ENCODE measurements around the gene PDIA2. TPM values are rescaled to one million over a fixed set of nuclear protein-coding genes. Genes with fewer than 3 reads are reported as not detected.
"Not testable (repeated sequence)": the region's sequence is repeated elsewhere in the genome, so short reads cannot be mapped to it uniquely, and the experiment has no call there.

Gene PDIA2
- total and polyA plus RNA-seq, 11 donors: 0.17 to 9.3 (median 3.1) TPM

DNA sequence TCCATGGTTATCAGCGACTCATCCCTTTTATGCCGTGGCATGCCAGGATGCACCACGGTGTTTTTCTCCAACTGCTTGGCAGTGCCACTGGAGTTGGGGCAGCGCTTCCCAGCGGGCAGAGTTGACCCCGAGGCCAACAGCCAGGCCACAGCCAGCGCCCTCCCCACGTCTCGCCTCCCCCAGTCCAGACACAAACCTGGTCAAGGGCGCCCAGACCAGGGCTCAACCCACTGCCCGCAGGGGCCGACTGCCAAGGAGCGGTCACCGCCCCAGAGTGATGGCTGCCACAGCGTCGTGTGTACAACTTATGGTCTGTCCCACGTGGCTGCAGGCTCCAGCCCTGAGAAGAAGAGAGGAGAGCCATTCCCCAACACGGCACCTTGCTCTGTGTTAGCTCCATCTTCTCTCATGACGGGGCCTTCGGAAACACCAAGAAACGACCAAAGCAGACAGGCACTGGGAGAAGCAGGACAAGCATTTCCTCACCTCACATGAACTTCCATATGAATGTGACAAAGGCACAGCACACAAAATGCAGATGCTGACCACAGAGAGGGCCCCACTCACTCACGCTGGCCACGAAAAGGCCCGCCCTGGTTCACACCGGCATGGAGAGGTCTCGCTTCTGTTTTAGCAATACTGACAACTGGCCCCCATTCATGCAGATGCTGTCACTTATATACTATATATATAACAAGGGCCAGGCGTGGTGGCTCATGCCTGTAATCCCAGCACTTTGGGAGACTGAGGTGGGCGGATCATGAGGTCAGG lies 42.6 kb downstream of the PDIA2 start:
- intact Hi-C loops (cut with DNase I): no loop called here
- H3K4me3 ChIP-seq: peak overlapping the region in 8 of 12 donors; percentile 4 to 51 (median 32)
- no peaks in the 10 kb centered on the region for H3K27me3 ChIP-seq
- H3K36me3 ChIP-seq: no peaks in the 10 kb centered on the region
- H3K27ac ChIP-seq: peak overlapping the region in 3 of 12 donors; percentile 2 to 42 (median 27)
- ATAC-seq (no peak), DNase-seq (no peak)
- TF ChIP-seq, protein P1, sequence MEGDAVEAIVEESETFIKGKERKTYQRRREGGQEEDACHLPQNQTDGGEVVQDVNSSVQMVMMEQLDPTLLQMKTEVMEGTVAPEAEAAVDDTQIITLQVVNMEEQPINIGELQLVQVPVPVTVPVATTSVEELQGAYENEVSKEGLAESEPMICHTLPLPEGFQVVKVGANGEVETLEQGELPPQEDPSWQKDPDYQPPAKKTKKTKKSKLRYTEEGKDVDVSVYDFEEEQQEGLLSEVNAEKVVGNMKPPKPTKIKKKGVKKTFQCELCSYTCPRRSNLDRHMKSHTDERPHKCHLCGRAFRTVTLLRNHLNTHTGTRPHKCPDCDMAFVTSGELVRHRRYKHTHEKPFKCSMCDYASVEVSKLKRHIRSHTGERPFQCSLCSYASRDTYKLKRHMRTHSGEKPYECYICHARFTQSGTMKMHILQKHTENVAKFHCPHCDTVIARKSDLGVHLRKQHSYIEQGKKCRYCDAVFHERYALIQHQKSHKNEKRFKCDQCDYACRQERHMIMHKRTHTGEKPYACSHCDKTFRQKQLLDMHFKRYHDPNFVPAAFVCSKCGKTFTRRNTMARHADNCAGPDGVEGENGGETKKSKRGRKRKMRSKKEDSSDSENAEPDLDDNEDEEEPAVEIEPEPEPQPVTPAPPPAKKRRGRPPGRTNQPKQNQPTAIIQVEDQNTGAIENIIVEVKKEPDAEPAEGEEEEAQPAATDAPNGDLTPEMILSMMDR (IDR thresholded peaks at IDR 0.05): no peak
- no peak for TF ChIP-seq POLR2A (IDR thresholded peaks at IDR 0.05)
- peaks cover 0 to 49% (median 19%) of the 10 kb centered on the region in 12 donors for H3K4me1 ChIP-seq
- 85 to 90% (median 88%) methylated on average over 20 to 28 of the region's 28 CpGs for WGBS, 4 donors
- H3K9me3 ChIP-seq: no peaks in the 10 kb centered on the region

DNA sequence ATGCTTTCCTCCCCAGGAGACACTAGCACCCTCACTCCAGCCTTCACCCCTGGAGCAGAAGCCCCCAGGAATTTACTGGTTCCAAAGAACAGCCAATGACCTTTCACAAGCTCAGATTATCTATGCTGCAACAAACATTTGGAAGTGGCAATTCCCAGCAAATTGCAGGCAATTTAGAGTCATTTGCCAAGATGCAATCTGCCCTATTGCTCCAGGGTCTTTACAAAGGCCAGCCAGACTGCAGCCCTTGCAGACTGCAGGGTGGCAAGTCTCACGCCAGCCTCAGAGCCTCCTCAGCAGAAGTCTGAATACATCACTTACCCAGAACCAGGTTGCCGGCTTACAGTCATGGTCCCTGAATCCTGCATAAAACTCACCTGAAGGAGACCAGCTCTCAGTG lies 47.8 kb downstream of the PDIA2 start:
- Histone ChIP-seq H3K4me1 (peaks cover 0 to 52% (median 15%) of the 10 kb centered on the region in 12 donors), H3K36me3 (no peaks in the 10 kb centered on the region), H3K27ac (no peak overlapping the region), H3K9me3 (no peaks in the 10 kb centered on the region), H3K27me3 (no peaks in the 10 kb centered on the region), H3K4me3 (no peak overlapping the region)
- no peak for TF ChIP-seq POLR2A (IDR thresholded peaks at IDR 0.05)
- TF ChIP-seq, protein P1 (IDR thresholded peaks at IDR 0.05): no peak
- WGBS, 4 donors: 78 to 93% (median 87%) methylated on average over 2 of the region's 2 CpGs
- no peak for DNase-seq
- no peak for ATAC-seq
- intact Hi-C loops (cut with DNase I): no loop called here

DNA sequence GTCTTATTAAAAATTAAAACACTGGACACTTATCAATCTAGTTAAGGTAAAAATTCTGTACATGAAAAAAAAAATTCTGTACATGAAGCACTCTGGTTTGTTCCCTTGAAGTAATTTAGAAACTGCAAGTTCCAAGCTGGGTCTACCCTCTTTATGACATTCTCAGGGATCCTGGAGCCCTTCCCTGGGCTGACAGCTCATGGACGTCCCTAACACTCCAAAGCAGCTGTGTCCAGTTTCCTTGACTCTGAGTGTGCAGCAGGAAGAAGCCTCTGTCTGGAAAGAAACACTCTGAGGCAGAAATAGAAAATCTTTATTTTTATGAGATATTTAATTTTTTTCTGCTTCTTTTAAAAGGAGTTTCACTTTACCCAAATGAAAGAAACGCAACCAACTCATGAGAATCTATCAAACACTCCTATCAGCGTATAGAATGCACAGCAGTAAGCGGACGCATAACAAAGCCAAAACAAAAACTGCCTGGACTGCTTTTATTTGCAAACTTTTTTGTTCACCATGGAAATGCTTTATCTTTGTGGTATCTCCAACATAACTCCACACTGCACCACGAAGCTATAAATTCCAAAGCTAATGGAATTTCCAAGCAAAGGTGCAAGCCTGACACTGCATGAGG lies 48.3 kb downstream of the PDIA2 start:
- H3K27me3 ChIP-seq; H3K27ac ChIP-seq; H3K4me3 ChIP-seq; ATAC-seq; H3K36me3 ChIP-seq; H3K9me3 ChIP-seq; intact Hi-C loops (cut with DNase I); DNase-seq: not testable (repeated sequence)
- H3K4me1 ChIP-seq: peaks cover 0 to 52% (median 18%) of the 10 kb centered on the region in 12 donors
- 62 to 76% (median 68%) methylated on average over 6 of the region's 6 CpGs for WGBS, 4 donors

DNA sequence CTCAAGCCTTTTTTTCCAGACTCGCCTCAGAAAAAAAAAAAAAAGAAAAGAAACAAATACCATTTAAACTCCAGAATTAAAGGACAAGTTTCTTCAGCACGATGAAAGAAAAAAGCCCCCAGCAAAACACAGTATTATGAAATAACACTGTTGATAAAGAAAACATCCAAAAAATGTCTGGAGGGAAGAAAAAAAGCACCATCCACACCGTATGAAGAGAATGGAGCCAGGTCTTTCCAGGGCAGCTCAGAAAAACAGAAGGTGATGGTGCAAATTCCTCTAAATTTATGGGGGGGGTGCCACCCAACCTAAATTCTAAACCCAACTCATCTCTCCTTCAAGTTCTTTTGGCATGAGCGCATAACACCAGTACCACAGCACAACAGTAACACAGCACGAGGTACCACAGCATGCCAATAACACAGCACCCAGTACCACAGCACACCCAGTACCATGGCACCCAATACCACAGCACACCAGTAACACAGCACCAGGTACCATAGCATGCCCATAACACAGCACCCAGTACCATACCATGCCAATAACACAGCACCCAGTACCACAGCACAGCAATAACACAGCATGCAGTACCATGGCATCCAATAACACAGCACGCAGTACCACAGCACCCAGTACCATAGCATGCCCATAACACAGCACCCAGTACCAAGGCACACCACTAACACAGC lies 50.6 kb downstream of the PDIA2 start:
- Histone ChIP-seq H3K4me3 (no peak overlapping the region), H3K4me1 (peaks cover 0 to 44% (median 4%) of the 10 kb centered on the region in 12 donors), H3K27me3 (no peaks in the 10 kb centered on the region), H3K36me3 (no peaks in the 10 kb centered on the region), H3K9me3 (no peaks in the 10 kb centered on the region), H3K27ac (no peak overlapping the region)
- DNase-seq (no peak), ATAC-seq (peak in 1 of 4 donors; percentile 25)
- TF ChIP-seq, protein P1 (IDR thresholded peaks at IDR 0.05): no peak
- TF ChIP-seq POLR2A (IDR thresholded peaks at IDR 0.05): no peak
- intact Hi-C loops (cut with DNase I): no loop called here
- WGBS, 4 donors: 79 to 80% (median 79%) methylated on average over 6 of the region's 6 CpGs

DNA sequence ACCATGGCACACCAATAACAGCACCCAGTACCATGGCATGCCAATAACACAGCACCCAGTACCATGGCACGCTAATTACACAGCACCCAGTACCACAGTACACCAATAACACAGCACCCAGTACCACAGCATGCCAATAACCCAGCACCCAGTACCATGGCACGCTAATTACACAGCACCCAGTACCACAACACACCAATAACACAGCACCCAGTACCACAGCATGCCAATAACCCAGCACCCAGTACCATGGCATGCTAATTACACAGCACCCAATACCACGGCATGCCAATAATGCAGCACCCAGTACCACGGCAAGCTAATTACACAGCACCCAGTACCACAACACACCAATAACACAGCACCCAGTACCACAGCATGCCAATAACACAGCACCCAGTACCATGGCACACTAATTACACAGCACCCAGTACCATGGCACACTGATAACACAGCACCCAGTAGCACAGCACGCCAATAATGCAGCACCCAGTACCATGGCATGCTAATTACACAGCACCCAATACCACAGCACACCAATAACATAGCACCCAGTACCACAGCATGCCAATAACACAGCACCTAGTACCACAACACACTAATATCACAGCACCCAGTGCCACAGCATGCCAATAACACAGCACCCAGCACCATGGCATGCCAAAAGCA lies 51.3 kb downstream of the PDIA2 start:
- H3K9me3 ChIP-seq; intact Hi-C loops (cut with DNase I); H3K27ac ChIP-seq; ATAC-seq; H3K27me3 ChIP-seq; DNase-seq; H3K36me3 ChIP-seq; H3K4me3 ChIP-seq: not testable (repeated sequence)
- peaks cover 0 to 45% (median 3%) of the 10 kb centered on the region in 12 donors for H3K4me1 ChIP-seq
- 91 to 99% (median 96%) methylated on average over 5 of the region's 5 CpGs for WGBS, 4 donors

DNA sequence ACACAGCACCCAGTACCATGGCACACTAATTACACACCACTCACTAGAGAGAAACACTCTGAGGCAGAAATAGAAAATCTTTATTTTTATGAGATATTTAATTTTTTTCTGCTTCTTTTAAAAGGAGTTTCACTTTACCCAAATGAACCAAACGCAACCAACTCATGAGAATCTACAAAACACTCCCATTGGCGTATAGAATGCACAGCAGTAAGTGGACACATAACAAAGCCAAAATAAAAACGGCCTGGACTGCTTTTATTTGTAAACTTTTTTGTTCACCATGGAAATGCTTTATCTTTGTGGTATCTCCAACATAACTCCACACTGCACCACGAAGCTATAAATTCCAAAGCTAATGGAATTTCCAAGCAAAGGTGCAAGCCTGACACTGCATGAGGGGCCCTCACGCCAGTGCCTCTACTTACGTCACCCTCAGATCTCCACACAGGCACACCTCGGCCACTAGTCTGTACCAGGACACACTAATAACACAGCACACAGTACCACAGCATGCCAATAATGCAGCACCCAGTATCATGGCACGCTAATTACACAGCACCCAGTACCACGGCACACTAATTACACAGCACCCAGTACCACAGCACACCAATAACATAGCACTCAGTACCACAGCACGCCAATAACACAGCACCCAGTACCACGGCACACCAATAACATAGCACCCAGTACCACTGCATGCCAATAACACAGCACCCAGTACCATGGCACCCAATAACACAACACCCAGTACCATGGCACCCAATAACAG lies 52.1 kb downstream of the PDIA2 start:
- WGBS, 4 donors: 89 to 91% (median 90%) methylated on average over 9 to 11 of the region's 11 CpGs
- H3K4me1 ChIP-seq: peaks cover 0 to 51% (median 4%) of the 10 kb centered on the region in 12 donors
- intact Hi-C loops (cut with DNase I); ATAC-seq; H3K36me3 ChIP-seq; H3K9me3 ChIP-seq; H3K4me3 ChIP-seq; H3K27ac ChIP-seq; H3K27me3 ChIP-seq; DNase-seq: not testable (repeated sequence)

Measured in heart left ventricle (tissue), 16 donors.